ENCODE results near the gene CALCOCO1. TPM values are rescaled to one million over a fixed set of nuclear protein-coding genes. Genes with fewer than 3 reads are reported as not detected.

Gene CALCOCO1
- total and polyA plus RNA-seq, 10 of the 15 experiments (the other 5 are each of a cell fraction or from before 2014, with no cell fraction given), result 2.8 to 55.9 (median 13.7) TPM

GRCh38 chr12:53761306-53761705 lies 34.1 kb upstream of the CALCOCO1 start:
- Histone ChIP-seq H3K4me2 (ENCODE audit: control insufficient read depth, insufficient read depth) (no peak overlapping the region), H4K20me1 (ENCODE audit: control insufficient read depth, insufficient read depth) (no peaks in the 10 kb centered on the region), H3K9me3 (replicated peaks; ENCODE audit: control insufficient read depth, insufficient read depth, low read length) (no peaks in the 10 kb centered on the region), H3K27ac (ENCODE audit: control insufficient read depth, insufficient read depth) (no peak overlapping the region), H3K4me3 (no peak overlapping the region), H2AFZ (ENCODE audit: control insufficient read depth, low read depth, low read length) (no peak overlapping the region), H3K27me3 (replicated peaks in 1 of 2; ENCODE audit: control insufficient read depth in 2 of 2, insufficient read depth in 2 of 2, low read length in 1 of 2) (peaks cover 0 to 5% of the 10 kb centered on the region in 2 experiments; a peak in 2 of 4 replicates), H3K4me1 (ENCODE audit: control insufficient read depth, insufficient read depth, low read length) (peaks cover 12% of the 10 kb centered on the region), H3K36me3 (ENCODE audit: control insufficient read depth in 2 of 2, insufficient read depth in 2 of 2, low read length in 1 of 2) (no peaks in the 10 kb centered on the region), H3K9ac (ENCODE audit: control insufficient read depth, insufficient read depth, low read length) (no peak overlapping the region), H3K79me2 (ENCODE audit: control insufficient read depth, insufficient read depth, low read length) (no peaks in the 10 kb centered on the region)
- ChIA-PET SMC1A (ENCODE audit: uncharacterized antibody, unreplicated experiment) (interaction anchor here (1.0 to 1.5 kb wide), 3 partner anchors 15 to 89 kb away, joined by 3 to 4 read pairs (median 3); no protein-coding TSS in a partner anchor), CTCF (interaction anchor here (0.9 to 11.1 kb wide), 2 partner anchors 17 to 18 kb away, joined by 3 to 443 read pairs; no protein-coding TSS in a partner anchor), RAD21 (ENCODE audit: unreplicated experiment) (interaction anchor here (1.0 to 3.5 kb wide), 2 partner anchors 15 to 225 kb away, joined by 3 to 19 read pairs; no protein-coding TSS in a partner anchor), POLR2A (no interaction called here)
- no peak for FAIRE-seq
- in situ Hi-C loops (cut with MboI), result no loop called here
- no peak for DNase-seq (ENCODE audit: low read depth, low spot score)
- intact Hi-C loops (cut with micrococcal nuclease; ENCODE audit: unreplicated experiment), result no loop called here
- no peak for ATAC-seq
- no TSS peak for BruUV-seq (replicated peaks)
- TF ChIP-seq EZH2 (IDR thresholded peaks at IDR 0.05; ENCODE audit: borderline replicate concordance, control insufficient read depth, low read depth, low read length), result no peak
- no peak for TF ChIP-seq RELB (IDR thresholded peaks at IDR 0.05; ENCODE audit: low read depth)
- TF ChIP-seq USF2 (IDR thresholded peaks at IDR 0.05; ENCODE audit: borderline replicate concordance, low read depth, low read length), result no peak
- no peak for TF ChIP-seq CUX1 (IDR thresholded peaks at IDR 0.05; ENCODE audit: insufficient replicate concordance, low read depth, low read length)
- TF ChIP-seq RFX5 (IDR thresholded peaks at IDR 0.05; ENCODE audit: low read depth, low read length), result no peak
- TF ChIP-seq ASH2L (IDR thresholded peaks at IDR 0.05; ENCODE audit: borderline replicate concordance, low read depth), result no peak
- no peak for TF ChIP-seq EP300 (IDR thresholded peaks at IDR 0.05; ENCODE audit: borderline replicate concordance in 1 of 2, control insufficient read depth in 1 of 2, low read depth in 2 of 2, low read length in 2 of 2)
- no peak for TF ChIP-seq MEF2A (IDR thresholded peaks at IDR 0.05; ENCODE audit: insufficient read depth, low read depth, low read length)
- TF ChIP-seq TCF12 (IDR thresholded peaks at IDR 0.05; ENCODE audit: low read depth, low read length), result no peak
- no peak for TF ChIP-seq NFIC (IDR thresholded peaks at IDR 0.05; ENCODE audit: low read depth, low read length)
- no peak for TF ChIP-seq KLF5 (IDR thresholded peaks at IDR 0.05; ENCODE audit: partially characterized antibody)
- TF ChIP-seq MYC (IDR thresholded peaks at IDR 0.05; ENCODE audit: insufficient read depth, insufficient read length, insufficient replicate concordance, low read length, severe bottlenecking), result no peak
- no peak for TF ChIP-seq MXI1 (IDR thresholded peaks at IDR 0.05; ENCODE audit: low read depth, low read length)
- no peak for TF ChIP-seq SP1 (IDR thresholded peaks at IDR 0.05; ENCODE audit: low read depth, low read length)

Data from GM12878 (cell line).